Measurements from ENCODE around the gene DCTN4. TPM values are rescaled to one million over a fixed set of nuclear protein-coding genes. Genes with fewer than 3 reads are reported as not detected.

Gene DCTN4
- total and polyA plus RNA-seq, 9 of the 15 experiments (the other 6 are each of a cell fraction or from before 2014, with no cell fraction given) = 20.4 to 64.9 (median 49.9) TPM

GRCh38 chr5:150660108-150660831, 98.5 kb downstream of the DCTN4 start:
- Histone ChIP-seq H2AFZ (ENCODE audit: low read depth, low read length) (no peak overlapping the region), H3K4me3 (no peak overlapping the region), H3K9me3 (replicated peaks; ENCODE audit: control insufficient read depth, insufficient read depth, low read depth, low read length) (no peaks in the 10 kb centered on the region), H3K79me2 (ENCODE audit: control insufficient read depth, insufficient read depth, low read length) (no peaks in the 10 kb centered on the region), H3K27me3 (ENCODE audit: control insufficient read depth in 2 of 2, insufficient read depth in 2 of 2, low read length in 2 of 2) (peaks cover 18 to 46% of the 10 kb centered on the region in 2 experiments; a peak in 4 of 5 replicates), H3K27ac (ENCODE audit: extremely low read depth, low read depth, low read length) (no peak overlapping the region), H3K36me3 (ENCODE audit: control insufficient read depth, insufficient read depth, low read length) (no peaks in the 10 kb centered on the region), H3K4me1 (replicated peaks in 1 of 2; ENCODE audit: control insufficient read depth in 2 of 2, insufficient read depth in 2 of 2, low read length in 2 of 2) (peaks cover 9 to 13% of the 10 kb centered on the region in 2 experiments; a peak in 4 of 5 replicates), H3K9ac (ENCODE audit: insufficient read depth in 1 of 2, low read depth in 2 of 2, low read length in 2 of 2) (no peak overlapping the region), H3K9me1 (ENCODE audit: control insufficient read depth, insufficient read depth, low read length) (no peaks in the 10 kb centered on the region), H4K20me1 (replicated peaks; ENCODE audit: control insufficient read depth, insufficient read depth, low read length) (no peaks in the 10 kb centered on the region), H3K4me2 (ENCODE audit: insufficient read depth, low read length) (no peak overlapping the region)
- 12% methylated on average over 4 of the region's 4 CpGs for WGBS (ENCODE audit: insufficient coverage, low coverage, missing lambda C conversion rate)
- no peak for DNase-seq (ENCODE audit: extremely low read depth in 1 of 4, low spot score in 3 of 4)
- no TSS peak for BruUV-seq (replicated peaks)
- in situ Hi-C loops (cut with MboI) (no loop called here), intact Hi-C loops (cut with micrococcal nuclease) (no loop called here)
- no peak for FAIRE-seq
- POLR2A ChIA-PET = interaction anchor here (0.8 kb wide), 1 partner anchor 38 kb away, joined by 5 read pairs; no protein-coding TSS in a partner anchor
- ATAC-seq = no peak
- no peak for TF ChIP-seq ZNF592 (IDR thresholded peaks at IDR 0.05)
- TF ChIP-seq SAP30 (IDR thresholded peaks at IDR 0.05; ENCODE audit: borderline replicate concordance, insufficient read depth, low read depth, low read length, poor library complexity, severe bottlenecking) = no peak
- no peak for TF ChIP-seq BCOR (IDR thresholded peaks at IDR 0.05)
- no peak for TF ChIP-seq ZNF431 (CRISPR knock-in tag; IDR thresholded peaks at IDR 0.05)
- no peak for TF ChIP-seq ZNF140 (CRISPR knock-in tag; IDR thresholded peaks at IDR 0.05)
- TF ChIP-seq ETS1 (conservative IDR thresholded peaks at IDR 0.05; ENCODE audit: control insufficient read depth, low read depth, low read length) = no peak
- CTCF ChIA-PET (ENCODE audit: low intra/inter-chr PET ratio) = no interaction called here
